Dermis blood vessel endothelial cell (primary cell): Measurements from ENCODE around the gene POLR2H. TPM values are rescaled to one million over a fixed set of nuclear protein-coding genes. Genes with fewer than 3 reads are reported as not detected.

Experiments
- DNase-seq: peaks from one replicate; pipeline ENCODE4 v3.0.0; 2010
- total RNA-seq: library from RNA; depleted of rRNA; stranded (reverse); fragments of >200 nt; gene quantifications from 2 replicates; pipeline ENCODE4 v1.2.3, GENCODE V29; 2014

Gene POLR2H
- 91.2 and 135 TPM in 2 replicates for total RNA-seq

DNA sequence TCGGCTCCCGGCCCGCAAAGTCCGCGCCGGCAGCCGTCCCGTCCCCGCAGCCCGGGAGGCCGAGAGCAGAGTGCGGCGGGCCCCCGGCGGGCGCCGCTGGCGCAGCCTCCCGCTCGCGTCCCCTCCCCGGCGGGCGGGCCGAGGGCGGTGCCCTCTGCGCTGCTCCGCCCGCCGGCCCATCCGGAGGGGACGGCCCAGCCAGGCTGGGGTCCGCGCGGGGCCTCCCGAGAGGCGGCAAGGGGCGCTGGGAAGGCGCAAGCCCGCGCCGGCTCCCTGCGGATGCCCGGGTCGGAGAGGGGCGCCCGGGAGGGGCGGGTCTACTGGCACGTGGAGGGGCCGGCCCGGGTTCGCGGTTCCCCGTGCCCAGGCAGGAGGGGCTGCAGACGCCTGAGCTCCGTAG lies at the start of gene POLR2H, which contains the start of gene CLCN2:
Gene POLR2H (plus strand): TSS at position 179 of the 400 bp plus-strand sequence. CDS start 1,783 bp downstream, outside the sequence.
Gene CLCN2 (minus strand): TSS at position 74 of the 400 bp plus-strand sequence. CDS start 126 bp downstream, outside the sequence.
- DNase-seq: peak; percentile 65

DNA sequence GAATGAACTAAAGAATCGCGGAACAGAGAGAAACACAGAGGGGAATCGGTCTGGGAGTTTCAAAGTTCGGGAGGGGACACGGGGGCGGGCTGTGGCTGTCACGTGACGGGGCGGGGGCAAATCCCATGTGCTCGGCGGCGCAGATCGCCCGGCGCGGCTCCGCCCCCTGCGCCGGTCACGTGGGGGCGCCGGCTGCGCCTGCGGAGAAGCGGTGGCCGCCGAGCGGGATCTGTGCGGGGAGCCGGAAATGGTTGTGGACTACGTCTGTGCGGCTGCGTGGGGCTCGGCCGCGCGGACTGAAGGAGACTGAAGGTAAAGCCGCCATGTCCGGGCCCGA lies 47.2 kb upstream of the POLR2H start, which contains the start of gene EIF4G1:
Gene EIF4G1 (plus strand): TSS at position 244 of the 337 bp plus-strand sequence. CDS start 1,191 bp downstream, outside the sequence.
- DNase-seq: peak; percentile 97

DNA sequence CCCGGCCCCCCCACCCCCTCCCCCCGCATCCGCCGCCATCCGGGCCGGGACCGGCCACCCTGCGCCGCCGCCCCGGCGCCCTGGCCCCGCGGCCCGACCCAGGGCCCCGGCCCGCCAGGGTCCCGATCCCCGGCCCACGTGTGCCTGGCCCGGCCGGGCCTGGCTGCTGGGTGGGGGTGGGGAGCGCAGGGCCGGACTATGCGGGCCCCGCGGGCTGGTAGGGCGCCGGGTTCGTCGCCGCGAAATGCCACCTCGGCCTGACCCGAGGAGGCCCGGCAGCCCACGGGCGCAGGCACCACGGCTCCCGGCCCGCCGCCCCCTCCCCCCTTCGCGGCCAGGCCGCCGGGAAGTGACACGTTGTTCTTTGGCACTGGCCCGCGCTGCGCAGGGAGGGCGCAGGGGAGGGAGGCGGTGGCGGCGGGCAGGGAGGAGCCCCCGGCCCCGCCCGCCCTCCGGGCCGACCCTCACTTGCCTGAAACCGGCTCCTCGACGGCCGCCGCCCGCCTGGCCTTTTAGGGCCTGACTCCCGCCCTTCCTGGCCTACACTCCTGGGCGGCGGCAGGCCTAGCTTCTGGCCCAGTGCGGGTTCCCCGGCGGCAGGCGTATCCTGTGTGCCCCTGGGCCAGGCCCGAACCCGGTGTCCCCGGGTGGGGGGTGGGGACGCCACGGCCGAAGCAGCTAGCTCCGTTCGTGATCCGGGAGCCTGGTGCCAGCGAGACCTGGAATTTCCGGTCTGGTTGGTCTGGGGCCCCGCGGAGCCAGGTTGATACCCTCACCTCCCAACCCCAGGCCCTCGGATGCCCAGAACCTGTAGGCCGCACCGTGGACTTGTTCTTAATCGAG lies 46.6 kb upstream of the POLR2H start:
- peak; percentile 91 for DNase-seq

DNA sequence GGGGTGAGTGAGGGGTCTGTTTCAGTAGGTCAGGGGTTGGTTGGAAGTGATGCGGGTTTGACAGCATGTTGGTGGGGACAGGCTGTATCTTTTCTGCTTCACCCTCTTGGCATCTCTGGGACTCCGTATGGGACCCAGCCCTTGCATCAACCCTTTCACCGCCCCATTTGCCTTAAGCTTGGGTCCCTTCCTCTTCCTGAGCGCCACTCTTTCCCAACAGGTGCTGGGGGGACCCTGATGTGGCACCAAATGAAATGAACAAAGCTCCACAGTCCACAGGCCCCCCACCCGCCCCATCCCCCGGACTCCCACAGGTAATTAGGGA lies 46.0 kb upstream of the POLR2H start:
- DNase-seq: no peak

DNA sequence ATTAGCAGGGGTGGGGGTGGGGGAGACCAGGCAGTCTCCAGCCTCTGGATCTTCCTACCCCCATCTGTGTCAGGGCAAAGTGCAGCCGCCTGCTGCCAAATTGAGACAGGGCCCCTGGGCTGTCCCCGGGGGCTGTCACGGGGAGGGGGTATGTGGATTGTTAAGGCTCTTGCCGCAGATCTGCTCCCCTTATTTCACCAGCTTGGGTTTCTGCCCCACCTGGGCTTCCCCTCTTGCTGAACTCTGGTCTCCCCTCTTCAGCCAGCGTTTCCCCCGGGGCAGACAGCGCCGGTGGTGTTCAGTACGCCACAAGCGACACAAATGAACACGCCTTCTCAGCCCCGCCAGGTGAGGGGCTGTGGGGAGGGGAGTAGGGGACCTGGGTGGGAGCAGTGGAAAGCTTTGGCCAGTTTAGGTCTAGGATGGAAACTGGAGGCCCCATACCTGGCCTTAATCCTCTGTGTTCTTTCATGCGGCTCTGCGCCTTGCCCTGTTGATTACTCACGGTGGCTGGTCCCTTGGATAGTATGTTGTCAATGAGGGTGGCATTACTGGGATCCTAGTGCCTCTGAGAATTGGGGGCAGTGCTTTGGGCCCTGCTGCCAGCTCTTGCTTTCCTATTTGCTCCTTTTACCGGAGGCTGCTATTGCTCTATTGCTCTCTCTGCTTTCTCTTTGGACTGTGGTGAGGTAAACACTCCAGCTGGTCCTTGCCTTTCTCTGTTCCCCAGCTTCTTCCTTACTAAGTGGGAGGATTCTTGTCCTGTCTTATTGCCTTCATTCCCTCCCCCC lies 45.4 kb upstream of the POLR2H start:
- DNase-seq: peak; percentile 23

DNA sequence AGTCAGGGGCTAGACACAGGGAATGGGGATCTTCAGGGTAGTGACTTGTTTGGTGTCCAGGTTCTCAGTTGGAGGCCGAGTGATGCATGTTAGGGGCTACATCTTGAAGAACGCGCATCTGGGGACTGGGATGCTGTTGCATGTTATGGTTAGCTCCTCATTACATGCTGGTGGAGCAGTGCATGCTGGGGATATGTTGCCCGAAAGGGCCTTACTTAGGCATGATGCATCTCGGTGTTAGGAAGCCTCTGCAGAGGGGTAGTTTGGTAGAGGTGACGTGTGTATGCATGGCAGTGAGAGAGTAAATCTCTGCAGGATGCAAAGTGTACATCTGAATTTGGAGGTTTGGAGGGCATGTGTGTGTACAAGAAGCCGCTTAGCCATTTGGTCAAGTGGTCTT lies 44.7 kb upstream of the POLR2H start:
- no peak for DNase-seq

DNA sequence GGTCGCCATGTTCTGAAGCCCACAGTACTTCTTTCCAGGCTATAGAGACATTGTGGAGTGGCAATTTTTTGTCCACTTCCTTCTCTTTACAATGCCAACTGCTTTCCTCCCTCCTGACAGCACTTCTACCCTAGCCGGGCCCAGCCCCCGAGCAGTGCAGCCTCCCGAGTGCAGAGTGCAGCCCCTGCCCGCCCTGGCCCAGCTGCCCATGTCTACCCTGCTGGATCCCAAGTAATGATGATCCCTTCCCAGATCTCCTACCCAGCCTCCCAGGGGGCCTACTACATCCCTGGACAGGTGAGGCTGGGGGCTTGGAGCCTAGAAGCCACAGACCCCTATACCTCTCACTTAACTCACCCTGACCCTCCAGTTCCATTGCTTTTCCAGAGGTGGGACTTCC lies 44.3 kb upstream of the POLR2H start:
- DNase-seq: no peak

DNA sequence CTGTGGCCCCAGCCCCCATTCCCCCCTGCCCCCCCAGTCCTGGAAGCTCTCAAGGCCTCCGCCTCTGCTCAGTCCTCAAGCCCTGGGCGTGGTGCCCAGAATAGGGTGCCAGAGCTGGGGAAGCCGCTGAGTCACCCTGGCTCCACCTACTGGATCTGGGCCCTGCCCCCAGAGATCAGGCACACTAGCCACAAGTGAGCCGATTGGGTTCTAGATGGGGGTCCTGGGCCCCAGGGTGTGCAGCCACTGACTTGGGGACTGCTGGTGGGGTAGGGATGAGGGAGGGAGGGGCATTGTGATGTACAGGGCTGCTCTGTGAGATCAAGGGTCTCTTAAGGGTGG lies 41.4 kb upstream of the POLR2H start:
- peak; percentile 96 for DNase-seq

DNA sequence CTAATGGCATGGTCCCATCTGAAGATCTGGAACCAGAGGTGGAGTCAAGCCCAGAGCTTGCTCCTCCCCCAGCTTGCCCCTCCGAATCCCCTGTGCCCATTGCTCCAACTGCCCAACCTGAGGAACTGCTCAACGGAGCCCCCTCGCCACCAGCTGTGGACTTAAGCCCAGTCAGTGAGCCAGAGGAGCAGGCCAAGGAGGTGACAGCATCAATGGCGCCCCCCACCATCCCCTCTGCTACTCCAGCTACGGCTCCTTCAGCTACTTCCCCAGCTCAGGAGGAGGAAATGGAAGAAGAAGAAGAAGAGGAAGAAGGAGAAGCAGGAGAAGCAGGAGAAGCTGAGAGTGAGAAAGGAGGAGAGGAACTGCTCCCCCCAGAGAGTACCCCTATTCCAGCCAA lies 39.8 kb upstream of the POLR2H start:
- no peak for DNase-seq

DNA sequence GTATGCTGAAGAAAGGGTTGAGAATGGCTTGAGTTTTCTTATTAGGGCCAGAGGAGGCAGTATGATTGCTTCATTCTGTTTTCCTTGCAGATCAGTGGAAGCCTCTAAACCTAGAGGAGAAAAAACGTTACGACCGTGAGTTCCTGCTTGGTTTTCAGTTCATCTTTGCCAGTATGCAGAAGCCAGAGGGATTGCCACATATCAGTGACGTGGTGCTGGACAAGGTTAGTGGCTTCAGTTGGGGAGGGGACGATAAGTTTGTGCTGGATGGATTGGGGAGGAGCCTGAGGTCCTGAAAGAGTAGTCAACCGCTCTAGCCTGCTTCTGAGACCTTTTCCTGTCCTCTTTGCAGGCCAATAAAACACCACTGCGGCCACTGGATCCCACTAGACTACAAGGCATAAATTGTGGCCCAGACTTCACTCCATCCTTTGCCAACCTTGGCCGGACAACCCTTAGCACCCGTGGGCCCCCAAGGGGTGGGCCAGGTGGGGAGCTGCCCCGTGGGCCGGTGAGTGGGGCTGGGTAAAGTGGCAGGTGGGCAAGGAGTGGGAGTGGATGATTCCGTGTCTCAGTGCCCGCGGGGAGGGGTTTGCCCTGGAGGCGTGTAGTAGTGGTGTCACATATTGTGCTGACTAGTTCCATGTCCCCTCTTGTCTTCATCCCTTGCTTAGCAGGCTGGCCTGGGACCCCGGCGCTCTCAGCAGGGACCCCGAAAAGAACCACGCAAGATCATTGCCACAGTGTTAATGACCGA lies 38.6 kb upstream of the POLR2H start:
- DNase-seq: no peak

DNA sequence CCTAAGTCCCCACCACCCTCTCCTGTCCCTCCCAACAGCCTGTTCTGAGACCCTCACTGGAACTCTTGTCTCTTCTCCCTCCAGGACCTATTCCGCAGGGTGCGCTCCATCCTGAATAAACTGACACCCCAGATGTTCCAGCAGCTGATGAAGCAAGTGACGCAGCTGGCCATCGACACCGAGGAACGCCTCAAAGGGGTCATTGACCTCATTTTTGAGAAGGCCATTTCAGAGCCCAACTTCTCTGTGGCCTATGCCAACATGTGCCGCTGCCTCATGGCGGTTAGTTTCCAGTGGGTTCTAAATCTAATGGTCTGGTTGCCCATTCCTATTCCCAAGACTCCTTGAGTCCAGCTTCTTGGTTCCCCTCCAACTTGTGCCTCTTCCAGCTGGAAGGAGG lies 37.8 kb upstream of the POLR2H start:
- DNase-seq: no peak

DNA sequence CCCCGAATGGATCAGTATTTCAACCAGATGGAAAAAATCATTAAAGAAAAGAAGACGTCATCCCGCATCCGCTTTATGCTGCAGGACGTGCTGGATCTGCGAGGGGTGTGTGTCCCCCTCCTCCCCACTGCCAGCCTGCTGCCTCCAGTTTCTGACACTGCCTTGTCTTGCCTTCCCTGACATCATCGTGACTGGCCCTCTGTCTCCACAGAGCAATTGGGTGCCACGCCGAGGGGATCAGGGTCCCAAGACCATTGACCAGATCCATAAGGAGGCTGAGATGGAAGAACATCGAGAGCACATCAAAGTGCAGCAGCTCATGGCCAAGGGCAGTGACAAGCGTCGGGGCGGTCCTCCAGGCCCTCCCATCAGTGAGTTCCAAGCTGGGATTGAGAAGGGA lies 36.2 kb upstream of the POLR2H start:
- no peak for DNase-seq

DNA sequence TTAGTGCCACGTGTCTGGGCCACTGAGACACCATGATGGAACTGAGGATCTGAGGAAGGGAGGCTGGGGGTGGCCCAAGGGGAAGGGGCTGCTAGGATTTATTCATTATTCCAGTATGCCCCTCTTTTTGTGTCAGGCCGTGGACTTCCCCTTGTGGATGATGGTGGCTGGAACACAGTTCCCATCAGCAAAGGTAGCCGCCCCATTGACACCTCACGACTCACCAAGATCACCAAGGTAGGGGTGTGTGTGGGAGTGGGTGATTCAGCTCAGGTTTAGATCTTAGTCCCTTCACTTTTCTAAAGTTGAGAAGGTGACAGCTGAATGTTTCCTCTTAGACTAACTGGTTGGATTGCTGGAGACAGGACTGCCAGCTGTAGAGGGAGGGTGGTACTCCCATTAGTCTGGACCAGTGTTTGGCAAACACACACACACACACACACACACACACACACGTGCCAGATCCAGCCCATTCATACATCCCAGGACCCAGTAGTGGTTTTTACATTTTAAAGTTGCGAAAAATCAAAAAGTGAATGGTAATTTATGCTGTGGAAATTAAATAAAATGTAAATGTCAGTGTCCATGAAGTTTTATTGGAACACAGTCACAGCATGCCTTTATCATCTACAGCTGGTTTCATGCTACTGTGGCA lies 35.7 kb upstream of the POLR2H start:
- no peak for DNase-seq

DNA sequence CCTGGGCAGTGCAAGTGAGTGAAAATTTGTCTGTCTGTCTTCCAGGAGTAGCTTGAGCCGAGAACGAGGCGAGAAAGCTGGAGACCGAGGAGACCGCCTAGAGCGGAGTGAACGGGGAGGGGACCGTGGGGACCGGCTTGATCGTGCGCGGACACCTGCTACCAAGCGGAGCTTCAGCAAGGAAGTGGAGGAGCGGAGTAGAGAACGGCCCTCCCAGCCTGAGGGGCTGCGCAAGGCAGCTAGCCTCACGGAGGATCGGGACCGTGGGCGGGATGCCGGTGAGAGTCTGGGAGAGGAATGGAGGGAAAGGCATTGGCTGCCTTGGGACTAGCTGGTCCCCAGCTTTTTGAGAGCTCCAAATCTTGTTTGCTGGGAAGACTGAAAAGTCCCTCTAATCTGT lies 34.3 kb upstream of the POLR2H start:
- DNase-seq: no peak

DNA sequence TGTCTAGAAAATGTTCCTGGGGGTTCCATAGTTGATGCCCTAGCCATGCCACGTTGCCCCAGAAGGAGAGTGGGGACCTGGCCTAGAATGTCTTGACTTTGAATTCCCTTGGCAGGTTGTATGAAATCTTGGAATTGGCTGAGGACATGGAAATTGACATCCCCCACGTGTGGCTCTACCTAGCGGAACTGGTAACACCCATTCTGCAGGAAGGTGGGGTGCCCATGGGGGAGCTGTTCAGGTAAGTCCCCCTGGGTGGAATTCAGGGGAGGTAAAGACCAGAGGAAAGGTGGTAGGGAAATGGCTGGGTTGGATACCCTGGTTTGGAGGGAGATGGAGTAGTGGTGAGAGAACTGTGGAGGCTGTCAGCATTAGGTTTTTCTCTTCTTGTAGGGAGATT lies 33.0 kb upstream of the POLR2H start:
- no peak for DNase-seq

DNA sequence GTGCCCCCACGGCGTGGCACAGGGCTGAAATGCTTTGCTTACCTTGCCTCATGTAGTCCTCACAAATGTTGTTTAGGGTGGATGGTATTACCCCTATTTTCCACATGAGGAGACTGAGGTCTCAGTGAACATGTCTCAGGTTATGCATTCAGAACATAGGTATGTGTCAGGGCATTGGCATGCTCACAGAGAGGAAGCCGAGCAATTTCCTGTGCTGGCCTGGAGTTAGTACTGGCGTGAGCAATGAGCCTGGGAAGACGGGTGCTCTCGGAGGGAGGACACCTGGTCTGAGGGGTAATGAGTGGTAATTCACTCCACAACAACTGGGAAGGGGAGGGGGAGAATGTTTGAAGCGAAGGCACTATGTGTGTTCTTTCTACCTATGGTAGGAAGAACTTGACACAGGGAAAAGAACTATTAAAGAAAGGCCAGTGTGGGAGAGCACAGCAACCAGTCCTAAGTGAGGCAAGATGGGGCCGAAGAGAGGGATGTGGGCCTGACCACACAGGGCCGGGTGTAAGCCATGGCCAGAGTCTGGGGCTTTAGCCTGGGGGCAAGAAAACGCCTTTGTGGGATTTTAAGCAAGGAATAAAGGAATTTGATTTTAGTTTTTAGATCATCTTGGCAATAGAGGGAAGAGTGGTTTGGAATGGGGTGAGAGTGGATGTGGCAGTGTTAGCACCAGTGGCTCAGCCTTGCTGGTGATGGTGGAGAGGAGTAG lies 29.0 kb upstream of the POLR2H start:
- DNase-seq: peak; percentile 99

DNA sequence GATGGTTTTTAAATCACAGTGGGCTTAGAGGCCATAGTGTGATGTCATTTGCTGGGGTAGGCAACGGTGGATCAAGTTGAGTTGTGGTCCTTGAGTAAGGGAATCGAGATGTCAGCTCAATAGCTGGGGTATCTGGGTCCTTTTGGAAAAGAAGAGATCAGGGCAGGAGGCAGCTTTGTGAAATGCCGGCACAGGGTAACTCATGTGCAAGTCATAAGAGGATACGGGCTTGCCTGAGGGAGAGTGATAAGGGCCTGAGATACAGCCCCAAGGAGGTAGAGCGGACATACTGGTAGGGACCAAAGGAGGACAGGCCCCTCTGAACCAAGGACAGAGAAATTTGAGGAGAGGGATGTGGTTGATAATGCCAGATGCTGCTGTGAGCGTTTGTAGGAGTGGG lies 28.3 kb upstream of the POLR2H start:
- DNase-seq: no peak

DNA sequence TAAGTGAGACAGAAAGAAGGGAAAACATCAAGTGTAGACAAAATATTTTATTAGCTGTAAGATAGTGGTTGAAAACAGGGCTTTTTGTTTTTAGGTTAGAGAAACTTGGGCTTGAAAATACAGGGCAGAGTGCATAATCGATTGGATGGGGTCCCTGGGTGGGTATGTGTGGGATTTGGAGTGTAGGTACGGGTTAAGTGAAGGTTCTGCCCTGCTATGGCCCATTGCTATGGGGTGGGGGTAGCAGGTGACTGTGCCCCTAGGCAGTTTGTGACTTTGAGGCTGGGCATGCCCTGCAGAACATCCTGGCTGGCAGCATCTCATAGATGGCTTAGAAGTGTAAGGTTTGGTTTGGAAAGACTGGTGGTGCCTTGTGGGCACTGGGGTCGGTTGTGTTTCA lies 27.8 kb upstream of the POLR2H start:
- no peak for DNase-seq

DNA sequence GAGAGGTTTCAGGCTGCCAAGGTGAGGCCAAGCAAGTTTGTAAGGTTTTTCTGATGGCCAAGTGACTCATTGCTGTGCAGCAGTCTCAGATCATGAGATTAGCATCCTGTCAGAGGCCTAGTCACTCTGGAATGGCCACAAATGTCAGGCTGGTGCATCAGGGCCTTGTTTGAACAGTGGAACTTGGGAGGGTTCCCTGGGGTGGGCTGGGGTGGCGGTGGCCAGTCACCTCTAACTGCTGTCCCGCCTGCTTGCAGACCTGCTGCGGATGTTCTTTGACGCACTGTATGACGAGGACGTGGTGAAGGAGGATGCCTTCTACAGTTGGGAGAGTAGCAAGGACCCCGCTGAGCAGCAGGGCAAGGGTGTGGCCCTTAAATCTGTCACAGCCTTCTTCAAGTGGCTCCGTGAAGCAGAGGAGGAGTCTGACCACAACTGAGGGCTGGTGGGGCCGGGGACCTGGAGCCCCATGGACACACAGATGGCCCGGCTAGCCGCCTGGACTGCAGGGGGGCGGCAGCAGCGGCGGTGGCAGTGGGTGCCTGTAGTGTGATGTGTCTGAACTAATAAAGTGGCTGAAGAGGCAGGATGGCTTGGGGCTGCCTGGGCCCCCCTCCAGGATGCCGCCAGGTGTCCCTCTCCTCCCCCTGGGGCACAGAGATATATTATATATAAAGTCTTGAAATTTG lies 26.9 kb upstream of the POLR2H start:
- DNase-seq: peak; percentile 73

DNA sequence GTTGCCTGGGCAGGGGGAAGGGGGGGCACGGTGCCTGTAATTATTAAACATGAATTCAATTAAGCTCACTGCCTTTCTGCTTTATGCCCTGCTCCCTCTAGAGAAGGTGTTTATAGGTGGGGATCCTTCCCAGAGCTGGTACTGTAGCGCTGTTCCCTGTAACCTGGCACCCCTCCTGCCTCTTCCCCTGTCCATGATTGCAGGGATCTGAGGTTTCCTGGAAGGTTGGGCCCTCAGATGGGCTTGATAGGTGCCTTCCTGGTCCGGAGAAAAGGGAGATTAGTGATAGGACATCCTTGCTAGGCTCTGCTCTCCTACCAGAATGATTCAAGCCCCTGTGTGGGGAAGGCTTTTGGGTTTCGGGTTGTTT lies 26.2 kb upstream of the POLR2H start:
- peak; percentile 27 for DNase-seq
